IMR-90 (cell line): ENCODE measurements around the gene DOCK1. TPM values are rescaled to one million over a fixed set of nuclear protein-coding genes. Genes with fewer than 3 reads are reported as not detected.

Experiments
- ATAC-seq: fragments of 200-7000 bp; cut with Tn5 transposase; 2 replicates; pipeline ENCODE4 v1.9.1; 2020; ENCODE audit warnings: low read depth, mild to moderate bottlenecking, moderate library complexity
- BruUV-seq: library from RNA; stranded (reverse); fragments of 400-500 nt; replicated peaks from 2 replicates; lab custom pipeline; 2021; lab: Mats Ljungman, UMichigan
- CTCF ChIA-PET: fragments of 300-600 bp; formaldehyde crosslinking; extraction: SDS; loops from one replicate; lab custom pipeline; 2021; ENCODE audit warnings: antibody characterized with exemption; lab: Yijun Ruan, JAX
- POLR2A ChIA-PET: fragments of 300-600 bp; sonication (Branson Sonifier 250); formaldehyde crosslinking; loops from one replicate; lab custom pipeline; 2022; ENCODE audit warnings: antibody characterized with exemption; ENCODE audit not compliant: unreplicated experiment; lab: Charles Lee
- DNase-seq: peaks from one replicate; pipeline ENCODE4 v3.0.0; 2013
- H2AFZ ChIP-seq: replicated peaks from 2 replicates; pipeline ENCODE3; 2013; ENCODE audit warnings: low read length, mild to moderate bottlenecking; ENCODE audit not compliant: poor library complexity
- H2AK5ac ChIP-seq: 2 replicates; pipeline ENCODE4 v1.6.1; 2013; ENCODE audit warnings: low read depth, low read length, inconsistent platforms
- H2AK9ac ChIP-seq: replicated peaks from 2 replicates; pipeline ENCODE3; 2013; ENCODE audit warnings: mild to moderate bottlenecking, low read depth, low read length, moderate library complexity; ENCODE audit not compliant: poor library complexity
- H2BK120ac ChIP-seq: 2 replicates; pipeline ENCODE4 v1.6.1; 2013; ENCODE audit warnings: low read depth, low read length, inconsistent platforms
- H2BK15ac ChIP-seq: 3 replicates; pipeline ENCODE4 v1.6.1; 2013; ENCODE audit warnings: low read depth, low read length, inconsistent platforms
- H2BK20ac ChIP-seq: 2 replicates; pipeline ENCODE4 v1.6.1; 2013; ENCODE audit warnings: low read depth, mild to moderate bottlenecking, inconsistent platforms, low read length, moderate library complexity
- H2BK5ac ChIP-seq: 2 replicates; pipeline ENCODE4 v1.6.1; 2013; ENCODE audit warnings: mild to moderate bottlenecking, low read depth, low read length, inconsistent platforms; ENCODE audit not compliant: poor library complexity, severe bottlenecking
- H3K14ac ChIP-seq: replicated peaks from 2 replicates; pipeline ENCODE4 v1.6.1; 2013; ENCODE audit warnings: low read depth, low read length, inconsistent platforms
- H3K18ac ChIP-seq: 2 replicates; pipeline ENCODE4 v1.6.1; 2013; ENCODE audit warnings: low read depth, low read length, control low read depth
- H3K23ac ChIP-seq: 2 replicates; pipeline ENCODE4 v1.6.1; 2013; ENCODE audit warnings: low read depth, low read length, inconsistent platforms
- H3K27ac ChIP-seq: 2 replicates; pipeline ENCODE4 v1.5.1; 2013; ENCODE audit warnings: mild to moderate bottlenecking, control low read depth, low read length; ENCODE audit not compliant: insufficient read depth
- H3K27me3 ChIP-seq: 2 replicates; pipeline ENCODE4 v1.6.1; 2013; ENCODE audit warnings: low read length; ENCODE audit not compliant: control insufficient read depth, insufficient read depth
- H3K36me3 ChIP-seq: 2 replicates; pipeline ENCODE4 v1.6.1; 2013; ENCODE audit warnings: low read length, mixed read lengths; ENCODE audit not compliant: control insufficient read depth, insufficient read depth
- H3K4ac ChIP-seq: 2 replicates; pipeline ENCODE4 v1.6.1; 2013; ENCODE audit warnings: low read depth, low read length, inconsistent platforms
- H3K4me1 ChIP-seq: 2 replicates; pipeline ENCODE4 v1.6.1; 2013; ENCODE audit warnings: low read length, mixed read lengths; ENCODE audit not compliant: control insufficient read depth, insufficient read depth
- H3K4me2 ChIP-seq: 2 replicates; pipeline ENCODE4 v1.6.1; 2013; ENCODE audit warnings: low read depth, mild to moderate bottlenecking, control low read depth, low read length, moderate library complexity
- H3K4me3 ChIP-seq: 2 replicates; pipeline ENCODE4 v1.5.1; 2013; ENCODE audit warnings: low read depth, mild to moderate bottlenecking, control low read depth, low read length, moderate library complexity; ENCODE audit not compliant: insufficient read depth
- H3K56ac ChIP-seq: 2 replicates; pipeline ENCODE4 v1.6.1; 2013; ENCODE audit warnings: low read length, inconsistent platforms; ENCODE audit not compliant: insufficient read depth; ENCODE audit errors: extremely low read depth
- H3K79me1 ChIP-seq, 2 experiments: 2 replicates each; pipeline ENCODE4 v1.6.1; 2013; ENCODE audit warnings: low read length in 2 of 2, inconsistent platforms in 1 of 2, low read depth in 1 of 2
- H3K9ac ChIP-seq: 2 replicates; pipeline ENCODE4 v1.6.1; 2013; ENCODE audit warnings: low read depth, low read length, control low read depth
- H3K9me1 ChIP-seq: 2 replicates; pipeline ENCODE4 v1.6.1; 2013; ENCODE audit warnings: low read length, inconsistent platforms; ENCODE audit not compliant: insufficient read depth
- H3K9me3 ChIP-seq: 2 replicates; pipeline ENCODE4 v1.6.1; 2013; ENCODE audit warnings: low read length; ENCODE audit not compliant: control insufficient read depth, insufficient read depth
- H4K20me1 ChIP-seq: 2 replicates; pipeline ENCODE4 v1.6.1; 2013; ENCODE audit warnings: low read length, inconsistent platforms; ENCODE audit not compliant: insufficient read depth
- H4K5ac ChIP-seq: 2 replicates; pipeline ENCODE4 v1.6.1; 2013; ENCODE audit warnings: mild to moderate bottlenecking, low read depth, low read length, control low read depth
- H4K8ac ChIP-seq, 2 experiments: 2 replicates each; pipeline ENCODE4 v1.6.1; 2013; ENCODE audit warnings: low read depth in 2 of 2, low read length in 2 of 2, control low read depth in 1 of 2, inconsistent platforms in 1 of 2
- H4K91ac ChIP-seq: 2 replicates; pipeline ENCODE4 v1.6.1; 2013; ENCODE audit warnings: low read depth, low read length, inconsistent platforms; ENCODE audit not compliant: insufficient read depth
- CEBPB ChIP-seq: IDR thresholded peaks from 2 replicates; pipeline ENCODE4 v1.6.1; 2012; ENCODE audit warnings: low read depth, low read length, improper control_type of control experiment
- MAFK ChIP-seq: IDR thresholded peaks from 2 replicates; pipeline ENCODE4 v1.6.1; 2012; ENCODE audit warnings: low read depth, low read length, improper control_type of control experiment
- MAZ ChIP-seq: IDR thresholded peaks from 2 replicates; pipeline ENCODE4 v1.6.1; 2012; ENCODE audit warnings: low read depth, mild to moderate bottlenecking, low read length, improper control_type of control experiment, moderate library complexity, borderline replicate concordance
- MXI1 ChIP-seq: IDR thresholded peaks from 2 replicates; pipeline ENCODE4 v1.6.1; 2012; ENCODE audit warnings: low read depth, mild to moderate bottlenecking, low read length, moderate library complexity, borderline replicate concordance
- NFE2L2 ChIP-seq: fragments of 150-350 bp; IDR thresholded peaks from 2 replicates; pipeline ENCODE4 v1.6.1; 2016; ENCODE audit warnings: low read depth, mild to moderate bottlenecking, low read length
- POLR2A ChIP-seq: IDR thresholded peaks from 2 replicates; pipeline ENCODE4 v1.6.1; 2012; ENCODE audit warnings: mild to moderate bottlenecking, low read depth, low read length
- RFX5 ChIP-seq: IDR thresholded peaks from 2 replicates; pipeline ENCODE4 v1.8.0; 2012; ENCODE audit warnings: low read depth, mild to moderate bottlenecking, low read length, moderate library complexity
- WGBS, 2 experiments: methylation state at CpG; one replicate each; pipeline versions ENCODE4 v1.1.5 to v1.1.7; 2013; ENCODE audit warnings: missing lambda C conversion rate in 2 of 2; ENCODE audit not compliant: insufficient read length in 1 of 2; ENCODE audit errors: extremely low coverage in 2 of 2; 5-methylcytosine and 5-hydroxymethylcytosine counted together
- dilution Hi-C: fragments of 300-500 bp; cut with HindIII; formaldehyde crosslinking; loops from one replicate; pipeline ENCODE4 v1.14.3; 2018; ENCODE audit warnings: low sequenced_read_pairs; ENCODE audit not compliant: unreplicated experiment
- in situ Hi-C: fragments of 300-500 bp; cut with MboI; formaldehyde crosslinking; loops from 3 replicates; pipeline ENCODE4 v1.14.3; 2019; ENCODE audit warnings: low sequenced_read_pairs, inconsistent platforms, mixed read lengths
- intact Hi-C: fragments of 100-400 bp; cut with micrococcal nuclease; formaldehyde crosslinking; loops from 2 replicates; pipeline ENCODE4 v1.10.0; 2022
- polyA plus RNA-seq, 3 experiments: library from polyadenylated mRNA; depleted of rRNA; stranded (reverse); fragments of >200 nt; gene quantifications; 2 replicates each; pipeline ENCODE4 v1.2.3, GENCODE V29; 2012; ENCODE audit warnings: low replicate concordance in 1 of 3
- total RNA-seq: library from RNA; depleted of rRNA; stranded (reverse); fragments of >200 nt; gene quantifications from 2 replicates; pipeline ENCODE4 v1.2.3, GENCODE V29; 2012
- TF ChIP-seq, protein P1 (sequence below): conservative IDR thresholded peaks from 2 replicates; pipeline ENCODE4 v1.5.1; 2012; ENCODE audit warnings: mild to moderate bottlenecking, low read depth, low read length, improper control_type of control experiment
- TF ChIP-seq, protein P2 (sequence below): fragments of 150-350 bp; IDR thresholded peaks from 2 replicates; pipeline ENCODE4 v1.6.1; 2016; ENCODE audit warnings: low read depth, mild to moderate bottlenecking, low read length, moderate library complexity, borderline replicate concordance

The DOCK1 gene
- total and polyA plus RNA-seq, 2 of the 4 experiments (the other 2 are of a cell fraction), result 28.2 to 71.0 TPM

DNA sequence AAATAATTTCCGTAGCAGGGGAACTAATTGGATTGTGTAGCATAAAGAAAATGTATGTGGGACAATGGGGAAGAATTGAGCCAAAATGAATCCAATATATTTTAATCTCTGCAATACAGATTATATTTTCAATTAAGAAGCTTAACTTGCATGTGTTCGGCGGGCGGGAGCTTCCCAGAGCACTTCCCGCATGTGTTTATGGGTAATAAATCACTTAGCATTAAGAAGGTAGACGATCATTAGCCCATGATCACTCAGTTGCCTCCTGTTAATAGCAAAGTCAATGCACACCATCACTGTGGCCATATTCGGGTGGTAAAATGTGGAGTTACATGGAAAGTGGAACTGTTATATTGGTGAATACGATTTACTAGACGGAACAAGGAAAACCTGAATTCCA, 414.0 kb downstream of the DOCK1 start:
- ChIA-PET POLR2A (no interaction called here), CTCF (no interaction called here)
- in situ Hi-C loops, result no loop called here

More for the DNA sequence above, 414.0 kb downstream of the DOCK1 start:
- no peak for TF ChIP-seq MAFK
- no peak for TF ChIP-seq MAZ
- TF ChIP-seq, protein P1, sequence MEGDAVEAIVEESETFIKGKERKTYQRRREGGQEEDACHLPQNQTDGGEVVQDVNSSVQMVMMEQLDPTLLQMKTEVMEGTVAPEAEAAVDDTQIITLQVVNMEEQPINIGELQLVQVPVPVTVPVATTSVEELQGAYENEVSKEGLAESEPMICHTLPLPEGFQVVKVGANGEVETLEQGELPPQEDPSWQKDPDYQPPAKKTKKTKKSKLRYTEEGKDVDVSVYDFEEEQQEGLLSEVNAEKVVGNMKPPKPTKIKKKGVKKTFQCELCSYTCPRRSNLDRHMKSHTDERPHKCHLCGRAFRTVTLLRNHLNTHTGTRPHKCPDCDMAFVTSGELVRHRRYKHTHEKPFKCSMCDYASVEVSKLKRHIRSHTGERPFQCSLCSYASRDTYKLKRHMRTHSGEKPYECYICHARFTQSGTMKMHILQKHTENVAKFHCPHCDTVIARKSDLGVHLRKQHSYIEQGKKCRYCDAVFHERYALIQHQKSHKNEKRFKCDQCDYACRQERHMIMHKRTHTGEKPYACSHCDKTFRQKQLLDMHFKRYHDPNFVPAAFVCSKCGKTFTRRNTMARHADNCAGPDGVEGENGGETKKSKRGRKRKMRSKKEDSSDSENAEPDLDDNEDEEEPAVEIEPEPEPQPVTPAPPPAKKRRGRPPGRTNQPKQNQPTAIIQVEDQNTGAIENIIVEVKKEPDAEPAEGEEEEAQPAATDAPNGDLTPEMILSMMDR, result no peak
- no peak for TF ChIP-seq POLR2A
- TF ChIP-seq, protein P2, sequence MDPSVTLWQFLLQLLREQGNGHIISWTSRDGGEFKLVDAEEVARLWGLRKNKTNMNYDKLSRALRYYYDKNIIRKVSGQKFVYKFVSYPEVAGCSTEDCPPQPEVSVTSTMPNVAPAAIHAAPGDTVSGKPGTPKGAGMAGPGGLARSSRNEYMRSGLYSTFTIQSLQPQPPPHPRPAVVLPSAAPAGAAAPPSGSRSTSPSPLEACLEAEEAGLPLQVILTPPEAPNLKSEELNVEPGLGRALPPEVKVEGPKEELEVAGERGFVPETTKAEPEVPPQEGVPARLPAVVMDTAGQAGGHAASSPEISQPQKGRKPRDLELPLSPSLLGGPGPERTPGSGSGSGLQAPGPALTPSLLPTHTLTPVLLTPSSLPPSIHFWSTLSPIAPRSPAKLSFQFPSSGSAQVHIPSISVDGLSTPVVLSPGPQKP, result no peak
- no peak for TF ChIP-seq RFX5
- no peak for TF ChIP-seq NFE2L2
- no peak for TF ChIP-seq CEBPB
- no peak for TF ChIP-seq MXI1
- Histone ChIP-seq H2BK120ac (no peak overlapping the region), H2AK5ac (no peak overlapping the region), H2AK9ac (no peak overlapping the region), H3K9me1 (peaks cover 18% of the 10 kb centered on the region; the same call in 1 of the 2 replicates), H4K5ac (no peak overlapping the region), H2BK5ac (no peak overlapping the region), H3K14ac (no peak overlapping the region), H3K27ac (no peak overlapping the region), H3K18ac (no peak overlapping the region), H3K56ac (no peak overlapping the region), H4K91ac (no peak overlapping the region), H4K8ac (no peak overlapping the region), H3K23ac (no peak overlapping the region), H3K9me3 (no peaks in the 10 kb centered on the region), H3K36me3 (peaks cover 2% of the 10 kb centered on the region; the same call in 1 of the 2 replicates), H3K4me3 (no peak overlapping the region), H3K4me2 (no peak overlapping the region), H3K9ac (no peak overlapping the region), H2BK20ac (no peak overlapping the region), H3K79me1 (peaks cover under 1 to 6% of the 10 kb centered on the region in 2 experiments; a peak in 2 of 4 replicates), H4K20me1 (peaks cover 12% of the 10 kb centered on the region; the same call in 1 of the 2 replicates), H3K27me3 (no peaks in the 10 kb centered on the region), H2AFZ (no peak overlapping the region), H3K4me1 (no peaks in the 10 kb centered on the region), H2BK15ac (no peak overlapping the region), H3K4ac (no peak overlapping the region)
- no peak for ATAC-seq
- intact Hi-C loops, result no loop called here
- dilution Hi-C loops, result no loop called here
- WGBS, 2 experiments, result no CpG with 5 or more reads among the region's 9 CpGs
- no TSS peak for BruUV-seq
- DNase-seq, result no peak
